NAMALWA (cell line): ENCODE data around the gene HBS1L.

Source experiments
- DNase-seq: peaks from one replicate; pipeline ENCODE4 v3.0.0-alpha.2; 2015; ENCODE audit warnings: low spot score

Gene HBS1L

GRCh38 chr6:135036731-135037420, 17.7 kb downstream of the HBS1L start:
- no peak for DNase-seq

GRCh38 chr6:135033238-135033637, 21.4 kb downstream of the HBS1L start:
- DNase-seq = no peak

- no peak for DNase-seq
Observed at GRCh38 chr6:135030532-135031178, 24.0 kb downstream of the HBS1L start.

- no peak for DNase-seq
Observed at GRCh38 chr6:135030056-135030473, 24.6 kb downstream of the HBS1L start.

- no peak for DNase-seq
Observed at GRCh38 chr6:135025775-135026174, 28.8 kb downstream of the HBS1L start.

- no peak for DNase-seq
Observed at GRCh38 chr6:135025175-135025574, 29.4 kb downstream of the HBS1L start.

GRCh38 chr6:135022050-135022697, 32.4 kb downstream of the HBS1L start:
- DNase-seq = no peak

GRCh38 chr6:135021310-135022049, 33.1 kb downstream of the HBS1L start:
- DNase-seq = no peak

- DNase-seq = no peak
Observed at GRCh38 chr6:135018941-135019340, 35.7 kb downstream of the HBS1L start.

GRCh38 chr6:135018052-135018451, 36.6 kb downstream of the HBS1L start:
- no peak for DNase-seq

GRCh38 chr6:135014353-135014832, 40.2 kb downstream of the HBS1L start:
- DNase-seq = no peak

GRCh38 chr6:135013211-135013610, 41.4 kb downstream of the HBS1L start:
- no peak for DNase-seq

GRCh38 chr6:135012764-135013163, 41.9 kb downstream of the HBS1L start:
- no peak for DNase-seq

- peak; percentile 21 for DNase-seq
Observed at GRCh38 chr6:135012349-135012748, 42.3 kb downstream of the HBS1L start.

- DNase-seq = no peak
Observed at GRCh38 chr6:135008941-135009290, 45.7 kb downstream of the HBS1L start.

GRCh38 chr6:135008072-135008940, 46.3 kb downstream of the HBS1L start:
- DNase-seq = no peak

GRCh38 chr6:135006386-135006914, 48.2 kb downstream of the HBS1L start:
- DNase-seq = no peak

- DNase-seq = no peak
Observed at GRCh38 chr6:135004399-135004798, 50.2 kb downstream of the HBS1L start.

- DNase-seq = peak; percentile 9
Observed at GRCh38 chr6:135002974-135003703, 51.5 kb downstream of the HBS1L start.

- peak; percentile 65 for DNase-seq
Observed at GRCh38 chr6:135002229-135002844, 52.3 kb downstream of the HBS1L start.
